ENCODE data around the gene ZAR1L. TPM values are rescaled to one million over a fixed set of nuclear protein-coding genes. Genes with fewer than 3 reads are reported as not detected.
"Not testable (repeated sequence)": the region's sequence is repeated elsewhere in the genome, so short reads cannot be mapped to it uniquely, and the experiment has no call there.

ZAR1L gene
- polyA plus RNA-seq, 2 of the 4 experiments (the other 2 are of a cell fraction), result not detected

GRCh38 chr13:32354040-32354439 lies 38.9 kb upstream of the ZAR1L start:
- no peak overlapping the region for H3K4me2 ChIP-seq
- TF ChIP-seq ATOH8 (CRISPR knock-in tag; IDR thresholded peaks at IDR 0.05; ENCODE audit: low read depth), result no peak
- no peak for DNase-seq (ENCODE audit: low read depth in 1 of 2, low spot score in 1 of 2)
- H3K4me1 ChIP-seq, result no peaks in the 10 kb centered on the region
- H3K27ac ChIP-seq, result no peak overlapping the region
- ATAC-seq, result no peak
- no peaks in the 10 kb centered on the region for H3K9me3 ChIP-seq
- FAIRE-seq, result no peak
- WGBS (ENCODE audit: missing lambda C conversion rate), result 100% methylated on average over 1 of the region's 1 CpG
- ChIA-PET POLR2A (no interaction called here), CTCF (no interaction called here)
- no peak overlapping the region for H3K4me3 ChIP-seq

- POLR2A ChIA-PET; FAIRE-seq; DNase-seq (ENCODE audit: low read depth in 1 of 2, low spot score in 1 of 2); H3K4me2 ChIP-seq; H3K27ac ChIP-seq; H3K4me3 ChIP-seq; CTCF ChIA-PET; H3K4me1 ChIP-seq; H3K9me3 ChIP-seq; ATAC-seq: not testable (repeated sequence)
- WGBS (ENCODE audit: missing lambda C conversion rate), result 92% methylated on average over 15 of the region's 15 CpGs
Measured at GRCh38 chr13:32350839-32351441, 35.8 kb upstream of the ZAR1L start.

- CTCF ChIA-PET, result interaction anchor here (0.6 kb wide), 1 partner anchor 709 kb away, joined by 3 read pairs; no protein-coding TSS in a partner anchor
- POLR2A ChIA-PET, result no interaction called here
- Histone ChIP-seq H3K4me3 (no peak overlapping the region), H3K4me1 (no peaks in the 10 kb centered on the region), H3K27ac (no peak overlapping the region), H3K9me3 (no peaks in the 10 kb centered on the region), H3K4me2 (no peak overlapping the region)
- ATAC-seq (no peak), FAIRE-seq (no peak), DNase-seq (ENCODE audit: low read depth in 1 of 2, low spot score in 1 of 2) (no peak)
- WGBS (ENCODE audit: missing lambda C conversion rate), result 90% methylated on average over 1 of the region's 1 CpG
- TF ChIP-seq KDM1A (IDR thresholded peaks at IDR 0.05; ENCODE audit: low read depth), result no peak
- TF ChIP-seq MYC (IDR thresholded peaks at IDR 0.05; ENCODE audit: borderline replicate concordance, low read length), result no peak
- TF ChIP-seq GATA3 (IDR thresholded peaks at IDR 0.05; ENCODE audit: borderline replicate concordance), result no peak
- no peak for TF ChIP-seq FOSB (CRISPR knock-in tag; IDR thresholded peaks at IDR 0.05)
- TF ChIP-seq HMGXB4 (CRISPR knock-in tag; IDR thresholded peaks at IDR 0.05; ENCODE audit: borderline replicate concordance), result no peak
- TF ChIP-seq NFE2L2 (conservative IDR thresholded peaks at IDR 0.05; ENCODE audit: low read length), result no peak
- TF ChIP-seq E2F6 (IDR thresholded peaks at IDR 0.05; ENCODE audit: borderline replicate concordance, low read depth), result no peak
- TF ChIP-seq EHF (CRISPR knock-in tag; IDR thresholded peaks at IDR 0.05), result no peak
- TF ChIP-seq HES2 (IDR thresholded peaks at IDR 0.05), result no peak
- TF ChIP-seq FOXS1 (CRISPR knock-in tag; IDR thresholded peaks at IDR 0.05), result no peak
- TF ChIP-seq CHD2 (IDR thresholded peaks at IDR 0.05; ENCODE audit: low read length, partially characterized antibody), result no peak
- no peak for TF ChIP-seq HOXA7 (CRISPR knock-in tag; IDR thresholded peaks at IDR 0.05)
Measured at GRCh38 chr13:32347651-32348050, 32.5 kb upstream of the ZAR1L start.

- no peak overlapping the region for H3K27ac ChIP-seq
- DNase-seq (ENCODE audit: low read depth in 1 of 2, low spot score in 1 of 2) (no peak), FAIRE-seq (no peak), ATAC-seq (no peak)
- 93% methylated on average over 3 of the region's 3 CpGs for WGBS (ENCODE audit: missing lambda C conversion rate)
- H3K9me3 ChIP-seq, result no peaks in the 10 kb centered on the region; the same call in 2 of the 3 replicates
- H3K4me1 ChIP-seq, result no peaks in the 10 kb centered on the region
- no peak overlapping the region for H3K4me3 ChIP-seq
- no peak for TF ChIP-seq CBX2 (IDR thresholded peaks at IDR 0.05; ENCODE audit: borderline replicate concordance, low read depth)
- no peak for TF ChIP-seq NR3C1 (IDR thresholded peaks at IDR 0.05)
- TF ChIP-seq MAFK (IDR thresholded peaks at IDR 0.05; ENCODE audit: partially characterized antibody), result peak; percentile 37
- no peak overlapping the region for H3K4me2 ChIP-seq
- ChIA-PET CTCF (no interaction called here), POLR2A (no interaction called here)
Measured at GRCh38 chr13:32340914-32341313, 25.8 kb upstream of the ZAR1L start.

All from A549 (cell line).